Activated T-helper 17 cell treated with anti-CD3 and anti-CD28 coated beads, Interleukin-2, amount 50 U/mL, for 72 hours (primary cell): ENCODE measurements around the gene NSUN4. TPM values are rescaled to one million over a fixed set of nuclear protein-coding genes. Genes with fewer than 3 reads are reported as not detected.

ENCODE experiments used
- ATAC-seq: fragments of 150-1000 bp; cut with Tn5 transposase; replicated peaks from 2 replicates; pipeline ENCODE4 v1.10.0; 2021; ENCODE audit warnings: mild to moderate bottlenecking, moderate library complexity
- H3K27ac Mint-ChIP-seq: one replicate; pipeline ENCODE4 v1.8.0; 2022; ENCODE audit warnings: mixed read lengths
- H3K27me3 Mint-ChIP-seq: one replicate; pipeline ENCODE4 v1.8.0; 2022; ENCODE audit warnings: mixed read lengths
- H3K36me3 Mint-ChIP-seq: one replicate; pipeline ENCODE4 v1.8.0; 2022; ENCODE audit warnings: low read depth, mild to moderate bottlenecking, mixed read lengths
- H3K4me1 Mint-ChIP-seq: one replicate; pipeline ENCODE4 v1.8.0; 2022; ENCODE audit warnings: mixed read lengths
- H3K4me3 Mint-ChIP-seq: one replicate; pipeline ENCODE4 v1.8.0; 2022; ENCODE audit warnings: mild to moderate bottlenecking, mixed read lengths
- H3K9me3 Mint-ChIP-seq: one replicate; pipeline ENCODE4 v1.8.0; 2022; ENCODE audit warnings: mixed read lengths
- total RNA-seq, 2 donors: library from RNA; stranded (reverse); gene quantifications; one replicate each; pipeline ENCODE4 v1.2.3, GENCODE V29; 2022

The NSUN4 gene
- 10 to 100 TPM; 23.3 to 24.5 TPM for total RNA-seq

DNA sequence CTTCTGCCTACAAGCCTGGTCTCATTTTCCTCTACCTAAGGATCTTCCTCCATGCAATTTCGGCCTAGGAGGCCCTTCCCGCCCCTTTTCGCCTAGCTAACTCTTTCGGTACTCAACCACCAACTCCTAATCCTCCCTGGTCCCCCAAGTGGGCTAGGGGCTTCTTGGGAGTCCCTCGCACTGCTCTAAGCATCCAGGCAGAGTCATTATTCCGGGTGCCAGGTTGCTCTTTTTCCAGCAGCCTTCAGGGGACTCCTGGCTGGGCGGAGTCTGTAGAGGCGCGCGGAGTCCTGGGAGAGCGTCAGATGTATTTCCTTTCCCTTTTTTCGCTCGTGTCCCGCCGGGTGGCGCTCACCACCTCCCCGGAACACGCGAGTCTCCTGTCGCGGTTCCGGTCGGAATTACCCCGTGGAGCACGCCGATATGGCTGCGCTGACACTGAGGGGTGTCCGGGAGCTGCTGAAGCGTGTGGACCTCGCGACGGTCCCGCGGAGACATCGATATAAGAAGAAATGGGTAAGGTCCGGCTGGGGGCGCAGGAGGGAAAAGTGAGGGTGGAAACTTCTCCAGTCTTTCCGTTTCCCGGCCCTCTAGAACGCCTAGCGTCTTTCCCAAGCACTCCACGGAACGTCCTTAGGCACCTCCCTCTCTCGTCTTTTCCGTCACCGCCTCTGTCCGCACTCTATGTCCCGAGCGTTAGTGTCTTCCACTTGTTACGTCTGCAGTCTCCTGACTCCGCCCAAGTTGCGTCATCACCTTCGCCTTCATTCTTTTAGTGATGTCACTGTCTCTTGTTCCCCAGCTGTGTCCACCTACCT is at the start of gene NSUN4:
Gene NSUN4 (plus strand): TSS at position 404 of the 818 bp plus-strand sequence. CDS start 20 bp downstream, at position 424.
- peaks cover 55% of the 10 kb centered on the region for H3K36me3 Mint-ChIP-seq
- H3K4me1 Mint-ChIP-seq, result peaks cover 31% of the 10 kb centered on the region
- no peaks in the 10 kb centered on the region for H3K27me3 Mint-ChIP-seq
- H3K4me3 Mint-ChIP-seq, result peak within 1 kb of the TSS; percentile 95
- peak within 1 kb of the TSS; percentile 98 for H3K27ac Mint-ChIP-seq
- ATAC-seq, result peak; percentile 94
- H3K9me3 Mint-ChIP-seq, result no peaks in the 10 kb centered on the region

DNA sequence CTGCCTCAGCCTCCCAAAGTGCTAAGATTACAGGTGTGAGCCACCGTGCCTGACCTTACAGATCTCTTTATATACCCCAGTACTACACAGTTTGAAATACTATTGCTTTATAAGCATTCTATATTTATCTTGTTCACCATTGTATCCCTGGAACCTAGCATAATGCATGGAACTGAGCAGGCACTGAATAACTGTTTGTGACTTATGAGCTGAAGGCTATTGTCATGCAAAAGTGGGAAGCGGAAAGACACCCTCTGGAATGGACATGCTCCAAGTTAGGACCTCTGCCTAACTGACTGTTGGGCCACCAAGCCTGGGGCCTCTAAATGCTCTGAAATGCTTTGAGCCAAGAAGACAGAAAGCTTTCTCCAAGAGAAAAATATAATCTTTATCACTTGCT is 45.3 kb upstream of the NSUN4 start:
- no peak for ATAC-seq
- Mint-ChIP-seq H3K27ac (no peak overlapping the region), H3K27me3 (no peaks in the 10 kb centered on the region), H3K36me3 (peaks cover 61% of the 10 kb centered on the region), H3K4me3 (no peak overlapping the region), H3K9me3 (no peaks in the 10 kb centered on the region), H3K4me1 (peaks cover 1% of the 10 kb centered on the region)

DNA sequence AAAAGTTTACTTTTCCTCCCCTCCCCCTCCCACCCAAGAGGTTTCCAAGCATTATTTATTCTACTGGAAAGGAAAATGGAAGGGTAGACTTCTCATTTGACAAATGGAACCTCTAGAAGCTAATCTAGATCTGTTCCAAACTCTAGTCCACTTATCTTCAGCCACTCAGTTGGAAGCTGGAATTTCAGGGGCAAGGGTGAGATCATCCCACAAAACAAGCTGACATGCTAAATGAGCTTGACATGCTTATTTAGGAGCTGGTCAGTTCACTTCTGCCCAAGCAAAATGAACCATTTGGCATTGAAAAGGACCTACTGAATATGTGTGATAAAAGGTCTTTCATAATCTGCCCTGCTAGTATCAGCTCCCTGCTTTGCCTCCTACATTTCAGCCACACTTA is 42.2 kb upstream of the NSUN4 start:
- no peak for ATAC-seq
- no peaks in the 10 kb centered on the region for H3K9me3 Mint-ChIP-seq
- H3K27me3 Mint-ChIP-seq, result no peaks in the 10 kb centered on the region
- H3K27ac Mint-ChIP-seq, result no peak overlapping the region
- H3K4me1 Mint-ChIP-seq, result peaks cover 14% of the 10 kb centered on the region
- H3K36me3 Mint-ChIP-seq, result peaks cover 68% of the 10 kb centered on the region
- no peak overlapping the region for H3K4me3 Mint-ChIP-seq

DNA sequence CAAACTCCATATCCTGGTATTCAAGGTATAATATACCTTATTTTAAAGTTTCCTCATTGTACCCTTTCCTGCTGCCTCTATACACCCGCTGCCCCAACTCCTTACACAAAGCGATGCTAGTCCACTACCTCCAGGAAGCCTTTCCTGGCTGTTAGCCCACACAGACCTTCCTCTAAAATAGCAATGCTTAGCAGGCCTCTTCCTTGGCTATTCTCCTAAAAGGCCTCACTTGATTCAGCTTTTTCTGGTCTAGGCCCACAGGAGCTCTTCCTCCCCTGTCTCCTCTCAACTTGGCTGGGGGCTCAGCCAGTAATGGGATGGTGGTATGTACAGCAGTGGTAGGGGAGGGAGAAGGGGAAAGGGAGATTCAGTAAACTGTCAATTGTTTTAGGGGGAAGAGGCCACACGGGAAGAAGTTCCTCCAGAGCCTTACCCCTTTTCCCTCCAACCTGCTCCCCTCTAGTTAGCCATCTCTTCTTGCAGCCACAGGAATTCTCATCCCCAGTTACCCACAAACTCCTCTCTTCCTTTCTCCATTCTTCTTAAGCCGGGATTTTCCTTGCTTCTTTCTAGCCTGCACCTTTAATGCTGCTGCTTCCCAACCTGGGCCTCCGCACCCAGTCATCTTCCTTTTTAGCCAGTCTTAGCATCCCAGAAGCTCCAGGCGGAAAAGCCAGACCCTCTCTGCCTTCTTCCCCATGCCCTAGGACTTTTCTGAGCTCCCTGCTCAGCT is 39.8 kb upstream of the NSUN4 start:
- ATAC-seq, result no peak
- no peaks in the 10 kb centered on the region for H3K9me3 Mint-ChIP-seq
- peaks cover 76% of the 10 kb centered on the region for H3K36me3 Mint-ChIP-seq
- no peaks in the 10 kb centered on the region for H3K27me3 Mint-ChIP-seq
- peak overlapping the region; percentile 98 for H3K4me3 Mint-ChIP-seq
- peaks cover 17% of the 10 kb centered on the region for H3K4me1 Mint-ChIP-seq
- peak overlapping the region; percentile 99 for H3K27ac Mint-ChIP-seq

DNA sequence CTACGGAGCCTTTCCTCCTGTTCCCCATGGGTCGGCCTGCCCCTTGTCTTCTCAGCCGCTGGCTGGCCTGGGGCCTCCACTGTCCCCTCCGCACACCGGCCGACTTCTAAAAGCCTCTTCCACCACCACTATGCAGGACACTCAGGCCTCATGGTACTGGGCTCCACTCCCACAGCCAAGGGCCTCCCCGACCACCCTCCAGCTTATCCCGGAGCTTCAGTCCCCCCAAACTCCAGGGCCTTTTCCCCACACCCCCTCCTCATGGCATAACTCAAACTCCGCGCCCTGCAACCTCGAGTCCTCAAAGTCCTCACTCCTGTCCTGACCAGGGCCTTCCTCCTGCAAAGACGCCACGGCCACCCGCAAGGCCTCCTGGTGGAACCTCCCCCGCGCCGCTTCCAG is 39.2 kb upstream of the NSUN4 start:
- Mint-ChIP-seq H3K4me1 (peaks cover 17% of the 10 kb centered on the region), H3K4me3 (peak overlapping the region; percentile 98), H3K27me3 (no peaks in the 10 kb centered on the region), H3K9me3 (no peaks in the 10 kb centered on the region), H3K36me3 (peaks cover 76% of the 10 kb centered on the region), H3K27ac (peak overlapping the region; percentile 99)
- no peak for ATAC-seq

DNA sequence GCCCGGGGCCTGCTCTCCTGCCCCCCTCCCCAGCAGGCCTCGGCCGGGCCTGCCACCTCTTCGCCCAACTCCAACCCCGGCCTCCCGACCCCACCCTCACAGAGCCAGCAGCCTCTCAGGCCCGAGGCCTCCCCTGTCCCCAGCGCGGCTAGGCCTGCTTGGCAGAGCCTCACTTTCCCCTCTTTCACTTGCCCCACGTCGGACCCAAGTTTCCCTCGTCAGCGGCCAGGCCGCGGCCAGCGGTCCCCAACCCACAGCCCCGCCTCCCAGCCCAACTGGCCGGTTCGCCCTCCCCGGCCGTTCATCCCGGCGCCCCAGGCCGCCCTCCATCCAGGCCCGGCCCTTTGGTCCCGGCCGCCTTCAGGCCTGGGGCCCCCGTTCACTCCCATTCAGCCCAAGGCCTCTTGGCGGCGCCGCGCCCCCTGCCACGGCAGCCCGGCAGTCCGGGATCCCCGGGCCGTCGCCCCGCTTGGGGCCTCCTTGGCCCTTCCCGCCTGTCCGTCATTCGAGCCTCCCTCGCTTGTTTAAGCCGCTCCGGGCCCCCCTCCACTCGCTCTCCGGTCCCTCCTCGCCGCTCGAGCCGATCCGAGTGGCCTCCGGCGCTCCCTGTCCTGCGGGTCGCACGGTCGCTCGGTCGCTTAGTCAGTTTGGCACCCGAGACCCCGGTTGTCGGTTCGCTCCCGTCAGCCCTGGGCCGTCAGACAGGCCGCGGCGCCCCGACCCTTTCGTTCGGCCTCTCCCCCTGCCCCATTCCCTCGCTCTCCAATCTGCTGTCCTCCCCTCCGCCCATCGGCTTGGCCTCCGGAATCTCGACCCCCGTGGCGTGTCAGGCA is 38.6 kb upstream of the NSUN4 start:
- no peaks in the 10 kb centered on the region for H3K9me3 Mint-ChIP-seq
- peak; percentile 44 for ATAC-seq
- H3K4me1 Mint-ChIP-seq, result peaks cover 17% of the 10 kb centered on the region
- H3K36me3 Mint-ChIP-seq, result peaks cover 76% of the 10 kb centered on the region
- H3K27ac Mint-ChIP-seq, result peak overlapping the region; percentile 99
- peak overlapping the region; percentile 98 for H3K4me3 Mint-ChIP-seq
- H3K27me3 Mint-ChIP-seq, result no peaks in the 10 kb centered on the region

DNA sequence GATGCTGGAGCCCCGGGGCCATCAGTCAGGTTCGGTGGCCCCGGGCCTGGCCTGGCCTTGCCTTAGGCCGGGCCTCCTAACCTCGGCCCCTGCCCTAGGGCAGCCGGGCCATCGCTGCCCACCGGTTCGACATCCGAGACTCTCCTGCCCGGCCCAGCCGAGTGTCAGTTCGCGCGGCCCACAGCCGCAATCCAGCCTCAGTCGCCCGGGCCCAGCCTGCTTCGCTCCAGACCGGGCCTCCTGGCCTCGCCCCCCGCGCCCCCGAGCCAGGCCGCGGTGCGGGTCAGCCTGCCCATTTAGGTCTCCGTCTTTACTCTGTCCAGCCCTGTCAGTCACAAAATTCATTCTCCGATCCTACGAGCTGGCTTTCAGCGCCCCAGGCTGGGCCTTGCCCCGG is 38.0 kb upstream of the NSUN4 start:
- H3K27me3 Mint-ChIP-seq, result no peaks in the 10 kb centered on the region
- H3K4me3 Mint-ChIP-seq, result peak overlapping the region; percentile 98
- H3K4me1 Mint-ChIP-seq, result peaks cover 22% of the 10 kb centered on the region
- H3K36me3 Mint-ChIP-seq, result peaks cover 76% of the 10 kb centered on the region
- peak overlapping the region; percentile 99 for H3K27ac Mint-ChIP-seq
- ATAC-seq, result peak; percentile 12
- no peaks in the 10 kb centered on the region for H3K9me3 Mint-ChIP-seq

DNA sequence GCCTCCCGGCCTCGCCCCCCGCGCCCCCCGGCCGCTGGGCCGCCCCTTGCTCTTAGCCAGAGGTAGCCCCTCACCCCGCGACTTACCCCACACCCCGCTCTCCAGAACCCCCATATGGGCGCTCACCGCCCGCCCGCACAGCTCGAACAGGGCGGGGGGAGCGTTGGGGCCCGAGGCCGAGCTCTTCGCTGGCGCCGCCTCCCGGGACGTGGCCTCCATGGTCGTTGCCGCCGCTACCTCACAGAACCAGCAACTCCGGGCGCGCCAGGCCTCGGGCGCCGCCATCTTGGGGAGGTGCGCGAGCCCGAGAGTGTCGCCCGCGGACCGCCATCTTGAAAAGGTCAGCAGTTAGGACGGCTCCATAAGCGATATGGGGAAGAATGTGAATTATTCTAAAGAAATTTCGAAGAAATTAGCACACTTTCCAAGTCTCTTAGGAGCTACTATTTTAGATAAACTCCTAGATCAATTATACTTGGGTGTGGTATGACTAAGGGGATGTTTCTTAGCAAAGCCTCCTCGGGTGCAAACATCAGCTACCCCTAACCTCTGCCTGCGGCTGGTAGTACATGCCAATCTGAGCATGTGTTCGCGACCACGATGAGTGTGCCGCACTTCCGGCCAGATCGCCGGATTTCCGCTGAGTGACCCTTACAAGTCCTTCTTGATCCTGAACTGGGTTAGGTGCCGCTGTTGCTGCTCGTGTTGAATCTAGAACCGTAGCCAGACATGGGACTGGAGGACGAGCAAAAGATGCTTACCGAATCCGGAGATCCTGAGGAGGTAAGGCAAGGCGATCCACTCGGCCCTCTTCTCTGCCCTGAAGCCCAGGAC is 37.4 kb upstream of the NSUN4 start, which contains the start of the genes LRRC41 and UQCRH:
Gene LRRC41 (minus strand): TSS at position 579 of the 834 bp plus-strand sequence. CDS start 294 bp downstream, at position 285.
Gene UQCRH (plus strand): TSS at position 661 of the 834 bp plus-strand sequence. CDS start 69 bp downstream, at position 730.
- no peaks in the 10 kb centered on the region for H3K27me3 Mint-ChIP-seq
- H3K36me3 Mint-ChIP-seq, result peaks cover 76% of the 10 kb centered on the region
- H3K9me3 Mint-ChIP-seq, result no peaks in the 10 kb centered on the region
- peak; percentile 89 for ATAC-seq
- peaks cover 28% of the 10 kb centered on the region for H3K4me1 Mint-ChIP-seq
- H3K4me3 Mint-ChIP-seq, result peak within 1 kb of the TSS; percentile 98
- peak within 1 kb of the TSS; percentile 99 for H3K27ac Mint-ChIP-seq

DNA sequence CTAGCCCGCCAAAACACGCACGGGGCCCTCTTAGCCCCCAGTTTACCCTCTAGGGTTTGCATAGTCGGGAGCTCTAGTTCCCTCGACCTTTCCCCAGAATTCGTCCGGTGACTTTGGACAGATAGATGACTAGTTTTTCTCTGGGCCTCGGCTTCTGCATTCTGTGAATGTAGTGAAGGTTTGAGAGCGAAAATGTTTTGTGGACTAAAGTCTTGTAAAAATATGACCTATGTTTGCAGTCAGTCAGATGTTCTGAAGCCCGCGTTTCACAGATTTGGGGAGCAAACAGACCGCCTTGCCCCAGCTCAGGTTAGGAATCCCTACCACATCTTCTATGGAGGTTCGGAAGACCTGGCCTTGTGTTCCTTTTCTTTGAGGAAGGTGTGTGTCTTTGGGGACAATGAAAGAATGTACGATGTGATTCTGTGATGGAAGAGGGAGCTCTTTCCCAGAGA is 36.7 kb upstream of the NSUN4 start:
- Mint-ChIP-seq H3K36me3 (peaks cover 77% of the 10 kb centered on the region), H3K27ac (peak overlapping the region; percentile 99), H3K9me3 (no peaks in the 10 kb centered on the region), H3K4me1 (peaks cover 34% of the 10 kb centered on the region), H3K27me3 (no peaks in the 10 kb centered on the region), H3K4me3 (peak overlapping the region; percentile 98)
- no peak for ATAC-seq

DNA sequence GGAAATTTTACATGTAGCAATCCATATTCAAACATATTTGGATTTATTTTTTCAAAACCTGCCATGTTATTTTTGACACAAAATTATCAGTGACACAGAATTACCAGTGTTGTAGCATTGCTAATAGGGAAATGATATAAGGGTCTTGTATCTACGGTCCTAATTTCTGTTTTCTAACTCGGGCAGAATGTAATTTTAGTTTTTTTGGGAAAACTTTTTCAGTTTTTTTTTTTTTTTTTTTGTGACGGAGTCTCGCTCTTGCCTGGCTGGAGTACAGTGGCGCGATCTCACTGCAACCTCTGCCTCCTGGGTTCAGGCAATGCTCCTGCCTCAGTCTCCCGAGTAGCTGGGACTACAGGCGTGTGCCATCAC is 34.5 kb upstream of the NSUN4 start:
- H3K27ac Mint-ChIP-seq, result no peak overlapping the region
- peaks cover 90% of the 10 kb centered on the region for H3K36me3 Mint-ChIP-seq
- H3K4me3 Mint-ChIP-seq, result peak overlapping the region; percentile 48
- H3K9me3 Mint-ChIP-seq, result no peaks in the 10 kb centered on the region
- no peaks in the 10 kb centered on the region for H3K27me3 Mint-ChIP-seq
- ATAC-seq, result no peak
- H3K4me1 Mint-ChIP-seq, result peaks cover 25% of the 10 kb centered on the region

DNA sequence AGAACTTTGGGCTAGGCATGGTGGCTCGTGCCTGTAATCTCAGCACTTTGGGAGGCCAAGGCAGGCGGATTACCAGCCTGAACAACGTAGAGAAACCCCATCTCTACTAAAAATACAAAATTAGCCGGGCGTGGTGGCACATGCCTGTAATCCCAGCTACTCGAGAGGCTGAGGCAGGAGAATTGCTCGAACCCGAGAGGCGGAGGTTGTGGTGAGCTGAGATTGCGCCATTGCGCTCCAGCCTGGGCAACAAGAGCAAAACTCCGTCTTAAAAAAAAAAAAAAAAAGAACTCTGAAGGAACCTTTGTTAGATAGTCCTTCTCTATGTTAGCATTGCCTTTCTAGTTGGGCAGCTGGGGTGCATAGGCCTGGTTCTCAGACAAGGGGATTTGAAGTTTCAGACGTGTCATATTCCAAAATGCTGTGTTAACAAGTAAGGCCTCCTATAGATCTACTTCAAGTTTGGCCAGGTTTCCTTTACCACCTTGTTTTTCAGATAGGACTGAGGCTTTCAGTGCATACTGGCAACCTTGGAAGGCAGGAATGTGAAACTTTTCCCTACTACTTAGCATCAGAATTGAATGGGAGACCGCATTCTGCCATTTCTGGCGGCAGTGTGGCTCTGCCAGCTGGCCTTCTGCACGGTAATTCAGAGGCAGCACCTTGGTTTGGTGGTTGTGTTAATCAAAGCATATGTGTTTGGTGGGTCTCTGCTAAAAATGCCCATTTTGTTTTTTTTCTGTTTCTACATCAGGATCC is 31.0 kb upstream of the NSUN4 start:
- no peak for ATAC-seq
- Mint-ChIP-seq H3K36me3 (peaks cover 100% of the 10 kb centered on the region), H3K27me3 (no peaks in the 10 kb centered on the region), H3K27ac (no peak overlapping the region), H3K4me1 (peaks cover 18% of the 10 kb centered on the region), H3K4me3 (no peak overlapping the region), H3K9me3 (no peaks in the 10 kb centered on the region)

DNA sequence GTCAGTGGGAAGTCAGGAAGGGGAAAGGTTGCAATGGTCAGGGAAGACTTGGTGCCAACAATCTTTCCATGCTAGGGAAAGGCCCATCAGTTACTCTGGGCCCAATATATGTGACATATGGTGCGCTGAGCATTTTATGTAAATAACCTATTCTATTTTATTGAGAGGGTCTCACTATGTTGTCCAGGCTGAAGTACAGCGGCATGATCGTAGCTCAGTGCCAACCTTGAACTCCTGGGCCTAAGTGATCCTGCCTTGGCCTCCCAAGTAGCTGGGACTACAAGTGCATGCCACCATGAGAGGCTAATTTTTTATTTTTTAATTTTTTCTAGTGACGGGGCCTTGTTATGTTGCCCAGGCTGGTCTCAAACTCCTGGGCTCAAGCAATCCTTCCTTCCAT is 30.3 kb upstream of the NSUN4 start:
- ATAC-seq, result no peak
- H3K27ac Mint-ChIP-seq, result no peak overlapping the region
- no peaks in the 10 kb centered on the region for H3K9me3 Mint-ChIP-seq
- peaks cover 100% of the 10 kb centered on the region for H3K36me3 Mint-ChIP-seq
- H3K4me1 Mint-ChIP-seq, result peaks cover 18% of the 10 kb centered on the region
- H3K4me3 Mint-ChIP-seq, result no peak overlapping the region
- no peaks in the 10 kb centered on the region for H3K27me3 Mint-ChIP-seq
